Lower lobe of right lung (tissue), 2 donors: Measurements from ENCODE around the gene KCTD15. TPM values are rescaled to one million over a fixed set of nuclear protein-coding genes. Genes with fewer than 3 reads are reported as not detected.

Source experiments
- ATAC-seq, 2 donors: fragments of 200-7000 bp; cut with Tn5 transposase; one replicate each; pipeline ENCODE4 v1.9.1; 2020 to 2022; ENCODE audit warnings: mild to moderate bottlenecking in 2 of 2, moderate library complexity in 2 of 2
- DNase-seq: peaks from one replicate; pipeline ENCODE4 v3.0.0-alpha.2; 2020
- H3K27ac ChIP-seq: fragments of 200-600 bp; one replicate; pipeline ENCODE4 v1.8.0; 2022
- H3K27me3 ChIP-seq: fragments of 200-600 bp; one replicate; pipeline ENCODE4 v1.8.0; 2022; ENCODE audit warnings: low read depth
- H3K36me3 ChIP-seq: fragments of 200-600 bp; one replicate; pipeline ENCODE4 v1.8.0; 2022; ENCODE audit warnings: mild to moderate bottlenecking
- H3K4me1 ChIP-seq: fragments of 200-600 bp; one replicate; pipeline ENCODE4 v1.8.0; 2022
- H3K4me3 ChIP-seq: fragments of 200-600 bp; one replicate; pipeline ENCODE4 v1.8.0; 2022; ENCODE audit warnings: mild to moderate bottlenecking
- H3K9me3 ChIP-seq: fragments of 200-600 bp; one replicate; pipeline ENCODE4 v1.8.0; 2022
- CTCF ChIP-seq: fragments of 200-600 bp; IDR thresholded peaks from one replicate; pipeline ENCODE4 v1.8.0; 2022; ENCODE audit warnings: antibody characterized with exemption, mild to moderate bottlenecking
- intact Hi-C: fragments of 100-400 bp; cut with DNase I; formaldehyde crosslinking; loops from one replicate; pipeline ENCODE4 v1.11.0; 2022
- total RNA-seq: library from RNA; stranded (reverse); fragmentation: NEBNext Ultra II Directional; extraction: Animal tissue kit (Norgen Biotek cat#: 25700); gene quantifications from one replicate; pipeline ENCODE4 v1.2.1, GENCODE V29; 2021
- donor health status: DM: no; HTN: yes; CAD: no; lungs with severe emphysema.

Gene KCTD15
- total RNA-seq, 1 donor from 2014 or later = 27.0 TPM

GRCh38 chr19:33808399-33808798 lies 11.7 kb downstream of the KCTD15 start:
- DNase-seq (no peak), ATAC-seq (no peak)
- H3K4me3 ChIP-seq = no peak overlapping the region
- intact Hi-C loops = no loop called here
- no peaks in the 10 kb centered on the region for H3K9me3 ChIP-seq
- H3K4me1 ChIP-seq = no peaks in the 10 kb centered on the region
- no peak for TF ChIP-seq CTCF
- H3K27ac ChIP-seq = no peak overlapping the region
- H3K27me3 ChIP-seq = no peaks in the 10 kb centered on the region
- peaks cover 60% of the 10 kb centered on the region for H3K36me3 ChIP-seq

GRCh38 chr19:33809960-33810359 lies 13.3 kb downstream of the KCTD15 start:
- no peak for TF ChIP-seq CTCF
- ATAC-seq (no peak), DNase-seq (no peak)
- no peaks in the 10 kb centered on the region for H3K9me3 ChIP-seq
- H3K4me1 ChIP-seq = peaks cover 9% of the 10 kb centered on the region
- no peaks in the 10 kb centered on the region for H3K27me3 ChIP-seq
- no peak overlapping the region for H3K27ac ChIP-seq
- intact Hi-C loops = no loop called here
- H3K4me3 ChIP-seq = no peak overlapping the region
- peaks cover 51% of the 10 kb centered on the region for H3K36me3 ChIP-seq

GRCh38 chr19:33810821-33811220 lies 14.2 kb downstream of the KCTD15 start:
- peaks cover 15% of the 10 kb centered on the region for H3K4me1 ChIP-seq
- H3K27ac ChIP-seq = no peak overlapping the region
- ATAC-seq (no peak), DNase-seq (no peak)
- H3K36me3 ChIP-seq = peaks cover 46% of the 10 kb centered on the region
- intact Hi-C loops = no loop called here
- no peaks in the 10 kb centered on the region for H3K27me3 ChIP-seq
- TF ChIP-seq CTCF = no peak
- no peak overlapping the region for H3K4me3 ChIP-seq
- no peaks in the 10 kb centered on the region for H3K9me3 ChIP-seq

- H3K27ac ChIP-seq = no peak overlapping the region
- peaks cover 19% of the 10 kb centered on the region for H3K4me1 ChIP-seq
- TF ChIP-seq CTCF = no peak
- H3K36me3 ChIP-seq = peaks cover 46% of the 10 kb centered on the region
- no peaks in the 10 kb centered on the region for H3K9me3 ChIP-seq
- peak; percentile 38 for DNase-seq
- no peak for ATAC-seq
- no peak overlapping the region for H3K4me3 ChIP-seq
- no peaks in the 10 kb centered on the region for H3K27me3 ChIP-seq
- intact Hi-C loops = no loop called here
These were observed 14.6 kb downstream of the KCTD15 start for GRCh38 chr19:33811246-33811645.

GRCh38 chr19:33811736-33812387 lies 15.2 kb downstream of the KCTD15 start:
- no peaks in the 10 kb centered on the region for H3K27me3 ChIP-seq
- intact Hi-C loops = no loop called here
- H3K4me3 ChIP-seq = no peak overlapping the region
- no peak for ATAC-seq
- no peak for TF ChIP-seq CTCF
- peaks cover 42% of the 10 kb centered on the region for H3K36me3 ChIP-seq
- no peaks in the 10 kb centered on the region for H3K9me3 ChIP-seq
- no peak overlapping the region for H3K27ac ChIP-seq
- peak; percentile 2 for DNase-seq
- H3K4me1 ChIP-seq = peaks cover 23% of the 10 kb centered on the region
